ENCODE data around the gene FRK.

DNA sequence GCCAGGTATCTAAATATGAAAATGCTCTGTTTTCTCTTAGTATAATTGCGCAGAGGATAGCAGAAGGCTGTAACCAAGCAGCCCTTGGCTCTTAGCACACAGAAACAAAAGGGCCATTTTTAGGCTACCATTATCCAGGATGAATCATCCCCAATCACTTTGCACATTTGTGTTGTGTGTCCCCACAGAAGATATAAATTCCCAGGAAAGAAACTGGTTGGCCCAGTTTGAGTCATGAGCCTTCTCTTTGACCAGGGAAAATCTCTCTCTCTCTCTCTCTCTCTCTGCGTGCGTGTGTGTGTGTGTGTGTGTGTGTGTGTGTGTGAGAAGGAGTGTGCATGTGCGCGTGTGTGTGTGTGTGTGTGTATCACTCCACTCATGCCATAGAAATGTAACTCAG, 178.5 kb downstream of the FRK start:
- TF ChIP-seq, protein P1, sequence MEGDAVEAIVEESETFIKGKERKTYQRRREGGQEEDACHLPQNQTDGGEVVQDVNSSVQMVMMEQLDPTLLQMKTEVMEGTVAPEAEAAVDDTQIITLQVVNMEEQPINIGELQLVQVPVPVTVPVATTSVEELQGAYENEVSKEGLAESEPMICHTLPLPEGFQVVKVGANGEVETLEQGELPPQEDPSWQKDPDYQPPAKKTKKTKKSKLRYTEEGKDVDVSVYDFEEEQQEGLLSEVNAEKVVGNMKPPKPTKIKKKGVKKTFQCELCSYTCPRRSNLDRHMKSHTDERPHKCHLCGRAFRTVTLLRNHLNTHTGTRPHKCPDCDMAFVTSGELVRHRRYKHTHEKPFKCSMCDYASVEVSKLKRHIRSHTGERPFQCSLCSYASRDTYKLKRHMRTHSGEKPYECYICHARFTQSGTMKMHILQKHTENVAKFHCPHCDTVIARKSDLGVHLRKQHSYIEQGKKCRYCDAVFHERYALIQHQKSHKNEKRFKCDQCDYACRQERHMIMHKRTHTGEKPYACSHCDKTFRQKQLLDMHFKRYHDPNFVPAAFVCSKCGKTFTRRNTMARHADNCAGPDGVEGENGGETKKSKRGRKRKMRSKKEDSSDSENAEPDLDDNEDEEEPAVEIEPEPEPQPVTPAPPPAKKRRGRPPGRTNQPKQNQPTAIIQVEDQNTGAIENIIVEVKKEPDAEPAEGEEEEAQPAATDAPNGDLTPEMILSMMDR (conservative IDR thresholded peaks at IDR 0.05 in 1 of 2, IDR thresholded peaks at IDR 0.05 in 1 of 2; ENCODE audit: extremely low read depth in 1 of 2, insufficient read depth in 1 of 2, low read depth in 1 of 2, low read length in 2 of 2), result no peak
- no peak for TF ChIP-seq EZH2 (IDR thresholded peaks at IDR 0.05; ENCODE audit: borderline replicate concordance, low read length)
